ENCODE data around the gene HS6ST3. TPM values are rescaled to one million over a fixed set of nuclear protein-coding genes. Genes with fewer than 3 reads are reported as not detected.

HS6ST3 gene
- total RNA-seq, 1 donor from 2014 or later, result not detected

DNA sequence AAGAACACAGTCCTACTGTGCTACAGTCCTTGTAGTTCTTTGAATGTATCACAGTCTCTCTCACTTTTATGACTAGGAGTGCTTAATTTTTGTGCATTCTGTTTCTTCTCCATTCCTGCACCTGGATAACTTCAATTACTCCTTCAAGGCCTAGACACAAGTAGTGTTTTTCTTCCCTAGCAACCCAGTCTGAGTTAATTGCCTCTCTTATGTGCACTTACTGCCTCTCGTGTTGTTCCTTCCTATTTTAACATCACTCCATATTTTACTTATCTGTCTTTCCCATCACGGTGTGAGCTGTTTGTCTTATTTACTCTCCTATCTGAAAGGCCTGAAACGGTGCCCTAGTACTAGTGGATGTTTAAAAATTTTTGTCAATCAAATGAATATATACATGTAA is 101.5 kb downstream of the HS6ST3 start:
- DNase-seq (ENCODE audit: low spot score), result no peak
- H3K27ac Mint-ChIP-seq, result no peak overlapping the region
- no peaks in the 10 kb centered on the region for H3K9me3 Mint-ChIP-seq
- no peaks in the 10 kb centered on the region for H3K4me1 Mint-ChIP-seq (ENCODE audit: low read depth)
- H3K36me3 Mint-ChIP-seq (ENCODE audit: low read depth), result no peaks in the 10 kb centered on the region
- H3K4me3 Mint-ChIP-seq, result no peak overlapping the region
- intact Hi-C loops (cut with micrococcal nuclease), result no loop called here
- H3K27me3 Mint-ChIP-seq (ENCODE audit: insufficient read depth), result no peaks in the 10 kb centered on the region

DNA sequence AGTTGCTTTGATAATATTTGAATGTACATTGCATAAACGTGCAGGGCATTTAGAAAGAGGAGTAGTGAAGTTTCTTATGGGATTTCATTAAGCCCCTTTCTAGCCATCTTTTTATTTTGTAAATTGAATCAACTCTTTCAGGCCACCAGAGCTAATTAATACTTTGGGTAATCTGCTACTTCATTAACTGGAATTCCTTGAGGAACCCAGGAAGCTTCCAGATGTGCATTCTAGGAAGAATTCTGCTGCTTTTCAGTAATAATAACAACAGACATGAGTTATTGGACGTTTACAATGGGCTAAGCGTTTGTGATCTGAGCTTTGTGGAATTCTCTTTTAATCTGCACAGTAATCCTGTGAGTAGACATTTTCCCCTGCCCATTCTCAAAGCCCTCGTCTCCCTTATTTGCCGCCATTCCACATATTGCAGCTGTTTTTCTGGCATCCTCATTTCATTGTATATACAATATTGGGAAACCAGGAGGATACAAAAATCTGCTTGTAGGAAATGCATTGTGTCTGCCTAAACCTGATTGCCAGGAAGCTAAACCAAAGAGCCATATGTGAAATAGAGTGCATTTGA is 103.9 kb downstream of the HS6ST3 start:
- H3K27ac Mint-ChIP-seq, result no peak overlapping the region
- intact Hi-C loops (cut with micrococcal nuclease), result no loop called here
- no peaks in the 10 kb centered on the region for H3K36me3 Mint-ChIP-seq (ENCODE audit: low read depth)
- no peaks in the 10 kb centered on the region for H3K4me1 Mint-ChIP-seq (ENCODE audit: low read depth)
- H3K27me3 Mint-ChIP-seq (ENCODE audit: insufficient read depth), result no peaks in the 10 kb centered on the region
- H3K9me3 Mint-ChIP-seq, result no peaks in the 10 kb centered on the region
- no peak for DNase-seq (ENCODE audit: low spot score)
- no peak overlapping the region for H3K4me3 Mint-ChIP-seq

DNA sequence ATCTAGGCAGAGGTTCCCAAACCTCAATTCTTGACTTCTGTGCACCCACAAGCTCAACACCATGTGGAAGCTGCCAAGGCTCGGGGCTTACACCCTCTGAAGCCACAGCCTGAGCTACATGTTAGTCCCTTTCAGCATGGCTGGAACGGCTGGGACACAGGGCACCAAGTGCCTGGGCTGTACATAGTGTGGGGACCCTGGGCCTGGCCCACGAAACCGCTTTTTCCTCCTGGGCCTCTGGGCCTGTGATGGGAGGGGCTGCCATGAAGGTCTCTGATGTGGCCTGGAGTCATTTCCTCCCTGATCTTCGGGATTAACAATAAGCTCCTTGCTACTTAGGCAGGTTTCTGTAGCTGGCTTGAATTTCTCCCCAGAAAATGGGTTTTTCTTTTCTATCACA is 108.1 kb downstream of the HS6ST3 start:
- Mint-ChIP-seq H3K27me3 (ENCODE audit: insufficient read depth) (no peaks in the 10 kb centered on the region), H3K4me1 (ENCODE audit: low read depth) (no peaks in the 10 kb centered on the region), H3K27ac (no peak overlapping the region), H3K4me3 (no peak overlapping the region), H3K36me3 (ENCODE audit: low read depth) (no peaks in the 10 kb centered on the region), H3K9me3 (peaks cover 13% of the 10 kb centered on the region)
- intact Hi-C loops (cut with micrococcal nuclease), result no loop called here
- DNase-seq (ENCODE audit: low spot score), result no peak

DNA sequence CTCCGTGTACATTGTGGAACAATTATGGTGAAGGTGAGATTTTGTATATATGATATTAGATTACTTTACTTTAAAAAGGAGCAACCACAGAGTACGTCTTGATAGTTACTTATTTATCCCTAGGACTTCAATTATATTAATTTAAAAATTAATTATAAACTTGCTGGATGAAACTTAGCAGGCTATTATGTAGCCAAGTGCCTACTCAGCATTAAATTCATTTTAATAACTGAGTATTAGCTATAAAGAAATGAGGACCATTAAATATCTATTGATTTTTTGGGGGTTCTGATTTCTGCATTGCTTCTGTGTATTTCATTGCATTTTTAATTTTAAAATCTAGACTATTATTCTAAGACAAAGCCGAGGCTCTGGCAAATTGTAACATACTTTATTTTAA is 109.4 kb downstream of the HS6ST3 start:
- Mint-ChIP-seq H3K4me1 (ENCODE audit: low read depth) (no peaks in the 10 kb centered on the region), H3K36me3 (ENCODE audit: low read depth) (no peaks in the 10 kb centered on the region), H3K27ac (no peak overlapping the region), H3K27me3 (ENCODE audit: insufficient read depth) (no peaks in the 10 kb centered on the region), H3K9me3 (peaks cover 13% of the 10 kb centered on the region), H3K4me3 (no peak overlapping the region)
- intact Hi-C loops (cut with micrococcal nuclease), result no loop called here
- DNase-seq (ENCODE audit: low spot score), result no peak

DNA sequence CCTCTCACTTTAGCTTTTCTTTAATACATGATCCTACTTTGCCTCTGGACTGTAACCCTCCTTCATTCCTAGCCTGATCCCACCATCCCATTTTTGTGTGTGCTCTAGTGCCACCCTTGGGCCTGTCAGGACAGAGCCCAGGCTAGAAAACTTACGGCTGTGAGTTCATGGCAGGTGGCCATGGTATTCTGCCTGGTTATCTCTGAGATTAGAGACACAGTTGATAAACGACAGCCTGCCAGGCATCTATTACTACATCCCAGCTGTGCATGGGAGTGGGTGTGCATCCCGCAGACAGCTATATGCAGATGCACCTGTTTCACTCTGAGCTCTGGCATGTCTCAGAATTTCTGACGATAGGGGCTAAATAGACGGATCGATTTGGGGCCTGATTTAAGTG is 110.9 kb downstream of the HS6ST3 start:
- no peaks in the 10 kb centered on the region for H3K4me1 Mint-ChIP-seq (ENCODE audit: low read depth)

DNA sequence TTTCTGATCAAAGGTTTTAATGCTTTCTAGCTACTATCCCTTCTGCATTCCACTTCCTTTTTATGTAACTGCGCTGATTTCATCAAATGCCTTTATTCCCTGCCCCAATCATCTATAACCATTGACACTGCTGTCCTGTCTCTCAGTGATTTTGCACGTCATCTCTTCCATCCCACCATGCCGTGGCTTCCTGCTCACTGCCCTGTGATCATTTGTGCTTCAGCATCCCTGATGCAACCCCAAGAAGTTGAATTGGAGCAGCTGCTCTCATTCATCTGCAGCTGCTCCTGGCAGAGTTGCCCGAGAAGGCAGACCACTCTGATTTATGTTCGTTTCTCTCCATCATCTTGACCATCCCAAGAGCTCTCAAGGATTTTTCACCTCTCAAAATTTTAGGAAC is 112.4 kb downstream of the HS6ST3 start:
- no peaks in the 10 kb centered on the region for H3K36me3 Mint-ChIP-seq (ENCODE audit: low read depth)
- H3K4me1 Mint-ChIP-seq (ENCODE audit: low read depth), result no peaks in the 10 kb centered on the region
- no peak overlapping the region for H3K27ac Mint-ChIP-seq
- no peak for DNase-seq (ENCODE audit: low spot score)
- intact Hi-C loops (cut with micrococcal nuclease), result no loop called here
- H3K4me3 Mint-ChIP-seq, result no peak overlapping the region
- no peaks in the 10 kb centered on the region for H3K27me3 Mint-ChIP-seq (ENCODE audit: insufficient read depth)
- peaks cover 13% of the 10 kb centered on the region for H3K9me3 Mint-ChIP-seq

More for the DNA sequence above, 110.9 kb downstream of the HS6ST3 start:
- Mint-ChIP-seq H3K4me3 (no peak overlapping the region), H3K27ac (no peak overlapping the region), H3K9me3 (peaks cover 13% of the 10 kb centered on the region), H3K36me3 (ENCODE audit: low read depth) (no peaks in the 10 kb centered on the region), H3K27me3 (ENCODE audit: insufficient read depth) (no peaks in the 10 kb centered on the region)
- intact Hi-C loops (cut with micrococcal nuclease), result no loop called here
- DNase-seq (ENCODE audit: low spot score), result no peak

DNA sequence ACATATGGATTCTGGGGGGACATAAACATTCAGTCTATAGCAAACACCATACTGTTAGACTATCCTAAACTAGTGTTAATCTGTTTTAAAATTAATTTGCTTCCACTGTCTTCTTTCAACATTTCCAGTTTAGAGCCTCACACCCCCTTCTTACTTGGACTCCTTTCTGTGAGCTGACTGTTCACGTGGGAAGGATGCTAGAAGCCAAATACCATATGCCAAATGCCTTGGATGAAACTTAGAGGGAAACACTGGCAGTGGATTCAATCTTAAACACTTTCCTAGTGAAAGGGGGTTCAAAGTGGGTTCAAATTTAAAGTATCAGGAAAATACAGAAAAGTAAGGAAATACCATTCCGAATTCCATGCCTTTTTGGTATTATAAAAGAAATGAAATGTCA is 113.6 kb downstream of the HS6ST3 start:
- Mint-ChIP-seq H3K27me3 (ENCODE audit: insufficient read depth) (no peaks in the 10 kb centered on the region), H3K36me3 (ENCODE audit: low read depth) (no peaks in the 10 kb centered on the region), H3K27ac (no peak overlapping the region), H3K4me1 (ENCODE audit: low read depth) (no peaks in the 10 kb centered on the region), H3K9me3 (peaks cover 13% of the 10 kb centered on the region), H3K4me3 (no peak overlapping the region)
- intact Hi-C loops (cut with micrococcal nuclease), result no loop called here
- DNase-seq (ENCODE audit: low spot score), result no peak

- no peaks in the 10 kb centered on the region for H3K27me3 Mint-ChIP-seq (ENCODE audit: insufficient read depth)
- H3K4me1 Mint-ChIP-seq (ENCODE audit: low read depth), result no peaks in the 10 kb centered on the region
- no peak for DNase-seq (ENCODE audit: low spot score)
- H3K36me3 Mint-ChIP-seq (ENCODE audit: low read depth), result no peaks in the 10 kb centered on the region
- intact Hi-C loops (cut with micrococcal nuclease), result no loop called here
- peaks cover 11% of the 10 kb centered on the region for H3K9me3 Mint-ChIP-seq
- H3K4me3 Mint-ChIP-seq, result no peak overlapping the region
- H3K27ac Mint-ChIP-seq, result no peak overlapping the region
Observed at GRCh38 chr13:96214824-96215445, 125.0 kb downstream of the HS6ST3 start.

DNA sequence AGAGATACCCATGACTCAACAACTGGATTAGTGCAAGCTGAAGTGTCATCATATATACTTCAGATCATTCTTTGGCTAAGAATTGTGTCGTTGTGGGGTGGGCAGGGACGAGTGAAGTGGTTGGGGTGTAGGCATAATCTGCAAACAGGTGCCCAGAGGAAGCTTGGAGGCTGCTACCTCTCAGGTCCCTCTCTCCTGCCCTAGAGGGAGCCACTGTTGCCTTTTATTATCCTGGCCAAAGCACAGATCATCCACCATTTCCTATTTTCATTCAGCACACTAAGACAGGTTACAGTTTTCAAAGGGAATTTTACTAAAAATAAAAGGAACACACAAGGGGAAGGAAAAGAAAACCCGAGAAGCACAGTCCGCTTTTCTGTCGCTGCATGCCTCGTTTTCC is 126.6 kb downstream of the HS6ST3 start:
- intact Hi-C loops (cut with micrococcal nuclease), result no loop called here
- H3K4me3 Mint-ChIP-seq, result no peak overlapping the region
- no peaks in the 10 kb centered on the region for H3K36me3 Mint-ChIP-seq (ENCODE audit: low read depth)
- H3K27ac Mint-ChIP-seq, result no peak overlapping the region
- H3K4me1 Mint-ChIP-seq (ENCODE audit: low read depth), result no peaks in the 10 kb centered on the region
- no peaks in the 10 kb centered on the region for H3K27me3 Mint-ChIP-seq (ENCODE audit: insufficient read depth)
- no peak for DNase-seq (ENCODE audit: low spot score)
- peaks cover 11% of the 10 kb centered on the region for H3K9me3 Mint-ChIP-seq

- no peak overlapping the region for H3K27ac Mint-ChIP-seq
- DNase-seq (ENCODE audit: low spot score), result no peak
- intact Hi-C loops (cut with micrococcal nuclease), result no loop called here
- H3K9me3 Mint-ChIP-seq, result peaks cover 11% of the 10 kb centered on the region
- H3K27me3 Mint-ChIP-seq (ENCODE audit: insufficient read depth), result no peaks in the 10 kb centered on the region
- H3K36me3 Mint-ChIP-seq (ENCODE audit: low read depth), result no peaks in the 10 kb centered on the region
- no peaks in the 10 kb centered on the region for H3K4me1 Mint-ChIP-seq (ENCODE audit: low read depth)
- no peak overlapping the region for H3K4me3 Mint-ChIP-seq
Observed at GRCh38 chr13:96218475-96218874, 128.6 kb downstream of the HS6ST3 start.

- no peak overlapping the region for H3K4me3 Mint-ChIP-seq
- H3K36me3 Mint-ChIP-seq (ENCODE audit: low read depth), result no peaks in the 10 kb centered on the region
- peaks cover 11% of the 10 kb centered on the region for H3K9me3 Mint-ChIP-seq
- no peaks in the 10 kb centered on the region for H3K27me3 Mint-ChIP-seq (ENCODE audit: insufficient read depth)
- no peak overlapping the region for H3K27ac Mint-ChIP-seq
- DNase-seq (ENCODE audit: low spot score), result no peak
- intact Hi-C loops (cut with micrococcal nuclease), result no loop called here
- H3K4me1 Mint-ChIP-seq (ENCODE audit: low read depth), result no peaks in the 10 kb centered on the region
Observed at GRCh38 chr13:96221471-96221870, 131.6 kb downstream of the HS6ST3 start.

DNA sequence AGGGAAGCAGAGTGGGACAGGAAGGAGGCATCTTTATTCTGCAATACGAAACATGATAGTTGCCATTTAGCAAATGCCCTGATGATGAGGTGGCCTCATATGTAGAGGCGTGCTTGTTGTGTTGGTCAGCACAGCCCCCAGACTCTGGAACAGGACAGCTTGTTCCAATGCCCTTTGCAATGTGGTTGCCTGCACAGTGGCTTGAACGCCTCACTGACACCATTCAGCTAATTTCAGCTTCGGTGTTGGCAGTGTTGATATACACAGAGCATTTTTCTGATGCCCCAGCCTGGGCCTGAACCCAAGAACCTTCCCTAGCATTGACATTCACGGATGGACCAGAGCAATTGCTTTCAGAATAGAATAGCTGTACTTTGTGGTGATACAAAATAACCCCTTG is 133.3 kb downstream of the HS6ST3 start:
- H3K27me3 Mint-ChIP-seq (ENCODE audit: insufficient read depth), result no peaks in the 10 kb centered on the region

GRCh38 chr13:96229356-96229755 is 139.4 kb downstream of the HS6ST3 start:
- no peak for DNase-seq (ENCODE audit: low spot score)
- Mint-ChIP-seq H3K9me3 (no peaks in the 10 kb centered on the region), H3K27me3 (ENCODE audit: insufficient read depth) (no peaks in the 10 kb centered on the region), H3K27ac (no peak overlapping the region), H3K4me3 (no peak overlapping the region), H3K4me1 (ENCODE audit: low read depth) (no peaks in the 10 kb centered on the region), H3K36me3 (ENCODE audit: low read depth) (no peaks in the 10 kb centered on the region)
- intact Hi-C loops (cut with micrococcal nuclease), result no loop called here

More for the DNA sequence above, 133.3 kb downstream of the HS6ST3 start:
- no peak overlapping the region for H3K4me3 Mint-ChIP-seq
- no peaks in the 10 kb centered on the region for H3K9me3 Mint-ChIP-seq
- H3K27ac Mint-ChIP-seq, result no peak overlapping the region
- intact Hi-C loops (cut with micrococcal nuclease), result no loop called here
- H3K36me3 Mint-ChIP-seq (ENCODE audit: low read depth), result no peaks in the 10 kb centered on the region
- no peak for DNase-seq (ENCODE audit: low spot score)
- H3K4me1 Mint-ChIP-seq (ENCODE audit: low read depth), result no peaks in the 10 kb centered on the region

- no peaks in the 10 kb centered on the region for H3K27me3 Mint-ChIP-seq (ENCODE audit: insufficient read depth)
- no peaks in the 10 kb centered on the region for H3K4me1 Mint-ChIP-seq (ENCODE audit: low read depth)
- DNase-seq (ENCODE audit: low spot score), result no peak
- no peaks in the 10 kb centered on the region for H3K36me3 Mint-ChIP-seq (ENCODE audit: low read depth)
- H3K27ac Mint-ChIP-seq, result no peak overlapping the region
- no peak overlapping the region for H3K4me3 Mint-ChIP-seq
- intact Hi-C loops (cut with micrococcal nuclease), result no loop called here
- H3K9me3 Mint-ChIP-seq, result peaks cover 3% of the 10 kb centered on the region
Observed at GRCh38 chr13:96238241-96238640, 148.3 kb downstream of the HS6ST3 start.
